Naive B cell (primary cell): ENCODE data around the gene MED12L. TPM values are rescaled to one million over a fixed set of nuclear protein-coding genes. Genes with fewer than 3 reads are reported as not detected.

Source experiments
- ATAC-seq, 2 donors: fragments of 150-1000 bp; cut with Tn5 transposase; 2 replicates each; pipeline ENCODE4 v1.10.0; 2021; ENCODE audit warnings: low read depth in 2 of 2, mild to moderate bottlenecking in 2 of 2, moderate library complexity in 2 of 2
- DNase-seq: peaks from one replicate; pipeline ENCODE4 v3.0.0; 2022
- H3K27ac Mint-ChIP-seq, 6 donors: one replicate each; pipeline ENCODE4 v1.8.0; 2020 to 2022; ENCODE audit warnings: mild to moderate bottlenecking in 6 of 6, mixed read lengths in 6 of 6, moderate library complexity in 5 of 6, inconsistent platforms in 2 of 6
- H3K27me3 Mint-ChIP-seq, 3 donors: one replicate each; pipeline ENCODE4 v1.8.0; 2021 to 2022; ENCODE audit warnings: mixed read lengths in 3 of 3, mild to moderate bottlenecking in 1 of 3
- H3K36me3 Mint-ChIP-seq, 2 donors: one replicate each; pipeline ENCODE4 v1.8.0; 2020 to 2022; ENCODE audit warnings: mixed read lengths in 2 of 2, inconsistent platforms in 1 of 2, mild to moderate bottlenecking in 1 of 2
- H3K4me1 Mint-ChIP-seq, 3 donors: one replicate each; pipeline ENCODE4 v1.8.0; 2020 to 2022; ENCODE audit warnings: mixed read lengths in 3 of 3, inconsistent platforms in 1 of 3, mild to moderate bottlenecking in 1 of 3, moderate library complexity in 1 of 3
- H3K4me3 Mint-ChIP-seq, 8 donors: one replicate each; pipeline ENCODE4 v1.8.0; 2020 to 2022; ENCODE audit warnings: mild to moderate bottlenecking in 8 of 8, mixed read lengths in 8 of 8, moderate library complexity in 8 of 8, inconsistent platforms in 2 of 8
- H3K9me3 Mint-ChIP-seq, 7 donors: one replicate each; pipeline ENCODE4 v1.8.0; 2020 to 2022; ENCODE audit warnings: mixed read lengths in 7 of 7, mild to moderate bottlenecking in 5 of 7, inconsistent platforms in 2 of 7, moderate library complexity in 1 of 7
- polyA plus RNA-seq, 6 donors: library from polyadenylated mRNA; unstranded; fragments of 300-500 nt; fragmentation: Illumina TruSeq; gene quantifications; one replicate each; pipeline ENCODE4 v1.2.3, GENCODE V29; 2021; ENCODE audit warnings: low read depth in 6 of 6

The MED12L gene
- polyA plus RNA-seq, 6 donors from 2014 or later: 0.22 to 0.23 TPM; not detected in 4

DNA sequence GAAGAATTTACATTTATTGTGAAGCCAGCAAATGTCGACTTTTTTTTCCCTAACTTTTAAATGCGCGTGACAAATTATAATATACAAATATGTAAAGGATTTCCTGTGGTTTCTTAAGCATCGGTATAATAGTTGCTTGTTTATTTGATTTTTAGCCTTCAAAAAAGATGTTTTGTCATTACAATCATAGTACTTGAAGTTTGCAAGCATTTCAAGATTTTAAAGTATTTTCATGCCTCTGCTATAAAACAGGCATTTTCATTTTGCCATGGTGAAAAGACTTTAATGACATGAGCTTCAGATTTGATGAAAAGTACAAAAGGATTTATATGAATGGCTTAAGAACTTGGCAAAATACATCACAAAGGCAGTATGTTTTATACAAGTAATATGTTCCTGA, 308.5 kb downstream of the MED12L start:
- no peak for ATAC-seq
- H3K4me3 Mint-ChIP-seq: no peak overlapping the region

DNA sequence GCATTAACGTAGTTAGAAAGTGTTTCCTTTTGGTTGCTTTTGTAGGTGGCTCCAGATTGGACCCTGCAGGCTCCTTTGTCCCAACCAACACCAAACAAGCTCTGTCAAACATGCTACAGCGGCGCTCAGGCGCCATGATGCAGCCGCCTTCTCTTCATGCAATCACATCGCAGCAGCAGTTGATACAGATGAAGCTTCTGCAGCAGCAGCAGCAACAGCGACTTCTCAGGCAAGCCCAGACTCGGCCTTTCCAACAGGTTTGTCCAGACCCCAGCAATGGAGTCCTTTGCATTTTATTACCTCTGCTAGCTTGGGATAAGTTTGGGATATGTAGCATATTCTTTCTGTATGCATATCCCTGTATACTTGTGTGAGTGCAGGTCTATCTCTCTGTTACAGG, 309.1 kb downstream of the MED12L start:
- ATAC-seq (no peak), DNase-seq (no peak)
- Mint-ChIP-seq H3K9me3 (no peaks in the 10 kb centered on the region), H3K27ac (peak overlapping the region in 1 of 6 donors; percentile 11), H3K36me3 (no peaks in the 10 kb centered on the region), H3K4me1 (peaks cover 22 to 37% (median 27%) of the 10 kb centered on the region in 3 donors), H3K27me3 (no peaks in the 10 kb centered on the region), H3K4me3 (peak overlapping the region in 1 of 8 donors; percentile 10)

More for the DNA sequence above, 308.5 kb downstream of the MED12L start:
- no peak for DNase-seq
- no peaks in the 10 kb centered on the region for H3K9me3 Mint-ChIP-seq
- no peaks in the 10 kb centered on the region for H3K36me3 Mint-ChIP-seq
- H3K4me1 Mint-ChIP-seq: peaks cover 23 to 41% (median 32%) of the 10 kb centered on the region in 3 donors
- H3K27ac Mint-ChIP-seq: no peak overlapping the region
- no peaks in the 10 kb centered on the region for H3K27me3 Mint-ChIP-seq

DNA sequence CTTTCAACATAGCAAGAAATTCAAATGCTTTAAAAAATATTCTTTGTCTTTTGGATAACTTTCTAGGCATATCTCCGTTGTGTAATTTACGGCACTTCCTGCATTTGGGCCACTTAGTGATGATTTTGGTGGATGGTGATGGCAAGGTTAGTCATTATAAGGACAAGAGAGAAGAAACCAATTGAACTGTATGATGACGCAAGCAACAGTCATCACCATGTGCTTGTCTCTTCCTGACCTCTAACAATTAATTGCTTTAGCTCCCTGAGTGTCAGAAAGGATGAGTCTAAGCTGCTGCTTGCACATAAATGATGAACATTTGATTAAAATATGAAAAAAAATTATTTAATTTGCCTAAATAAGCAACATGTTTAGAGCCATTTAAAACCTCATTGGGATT, 310.3 kb downstream of the MED12L start:
- H3K4me1 Mint-ChIP-seq: peaks cover 22 to 35% (median 28%) of the 10 kb centered on the region in 3 donors
- ATAC-seq: no peak
- no peaks in the 10 kb centered on the region for H3K27me3 Mint-ChIP-seq
- no peaks in the 10 kb centered on the region for H3K9me3 Mint-ChIP-seq
- no peak overlapping the region for H3K27ac Mint-ChIP-seq
- no peaks in the 10 kb centered on the region for H3K36me3 Mint-ChIP-seq
- no peak for DNase-seq
- no peak overlapping the region for H3K4me3 Mint-ChIP-seq

DNA sequence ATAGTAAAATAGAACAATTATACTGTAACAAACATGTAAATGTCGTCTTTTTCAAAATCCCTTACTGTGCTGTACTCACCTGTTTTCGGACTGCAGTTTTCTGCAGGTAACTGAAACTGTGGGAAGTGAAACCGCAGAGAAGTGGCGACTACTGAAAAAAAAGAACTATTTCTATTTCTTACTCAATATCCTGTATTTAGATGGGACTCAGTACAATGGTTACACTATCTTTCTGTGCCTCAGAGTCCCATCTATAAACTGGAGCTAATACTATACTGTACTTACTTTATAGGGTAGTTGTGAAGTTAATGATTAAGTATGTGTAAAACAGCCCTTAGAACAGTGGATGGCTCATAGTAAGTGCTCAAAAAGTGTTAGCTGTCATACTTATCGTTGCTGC, 313.4 kb downstream of the MED12L start:
- H3K9me3 Mint-ChIP-seq: no peaks in the 10 kb centered on the region
- H3K27me3 Mint-ChIP-seq: no peaks in the 10 kb centered on the region
- H3K27ac Mint-ChIP-seq: no peak overlapping the region
- no peak overlapping the region for H3K4me3 Mint-ChIP-seq
- no peak for DNase-seq
- peaks cover 10 to 16% (median 11%) of the 10 kb centered on the region in 3 donors for H3K4me1 Mint-ChIP-seq
- peak in 1 of 2 donors; percentile 48 for ATAC-seq
- H3K36me3 Mint-ChIP-seq: no peaks in the 10 kb centered on the region

DNA sequence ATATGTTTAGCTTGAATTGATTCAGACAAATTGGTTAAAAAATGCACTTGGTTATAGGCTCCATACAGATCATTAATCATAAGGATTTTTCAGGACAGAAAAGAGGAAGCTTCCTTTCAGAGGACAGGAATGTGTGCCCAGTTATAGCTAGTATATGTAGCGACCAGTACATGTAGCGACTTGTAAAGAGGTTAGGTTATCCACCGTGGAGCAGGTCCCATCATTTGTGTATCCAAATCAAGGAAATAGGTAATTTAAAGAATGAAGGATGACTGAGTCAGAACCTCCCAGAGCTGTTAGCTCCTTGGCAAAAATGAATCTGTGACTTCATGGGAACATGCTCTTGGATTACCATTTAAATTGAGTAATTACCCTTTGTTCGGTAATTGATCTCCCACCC, 314.9 kb downstream of the MED12L start:
- H3K4me3 Mint-ChIP-seq: no peak overlapping the region
- H3K9me3 Mint-ChIP-seq: no peaks in the 10 kb centered on the region
- no peaks in the 10 kb centered on the region for H3K27me3 Mint-ChIP-seq
- peaks cover 10 to 13% (median 11%) of the 10 kb centered on the region in 3 donors for H3K4me1 Mint-ChIP-seq
- no peak overlapping the region for H3K27ac Mint-ChIP-seq
- ATAC-seq: no peak
- no peak for DNase-seq
- no peaks in the 10 kb centered on the region for H3K36me3 Mint-ChIP-seq

DNA sequence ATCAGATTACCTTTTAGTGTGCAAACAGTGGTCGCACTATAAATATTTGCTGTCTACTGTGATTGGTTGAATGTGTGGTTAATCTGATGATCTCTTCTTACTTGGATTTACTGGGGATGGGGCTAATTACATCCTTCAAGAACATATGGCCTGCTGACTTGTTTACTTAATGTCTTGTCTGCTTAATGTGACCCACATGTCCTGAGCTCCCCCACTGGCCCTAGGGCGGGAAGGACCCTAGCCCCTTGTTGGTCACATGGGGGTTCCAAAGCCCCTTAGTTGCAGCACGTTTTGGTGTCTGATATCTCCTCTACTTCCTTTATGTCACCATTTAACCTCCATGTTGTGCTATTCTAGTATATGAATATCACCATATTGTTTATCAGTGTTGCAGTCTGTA, 316.9 kb downstream of the MED12L start:
- DNase-seq (no peak), ATAC-seq (no peak)
- no peaks in the 10 kb centered on the region for H3K36me3 Mint-ChIP-seq
- no peak overlapping the region for H3K27ac Mint-ChIP-seq
- peaks cover 5 to 7% (median 6%) of the 10 kb centered on the region in 3 donors for H3K4me1 Mint-ChIP-seq
- no peaks in the 10 kb centered on the region for H3K27me3 Mint-ChIP-seq
- peak overlapping the region in 1 of 8 donors; percentile 66 for H3K4me3 Mint-ChIP-seq
- H3K9me3 Mint-ChIP-seq: no peaks in the 10 kb centered on the region

DNA sequence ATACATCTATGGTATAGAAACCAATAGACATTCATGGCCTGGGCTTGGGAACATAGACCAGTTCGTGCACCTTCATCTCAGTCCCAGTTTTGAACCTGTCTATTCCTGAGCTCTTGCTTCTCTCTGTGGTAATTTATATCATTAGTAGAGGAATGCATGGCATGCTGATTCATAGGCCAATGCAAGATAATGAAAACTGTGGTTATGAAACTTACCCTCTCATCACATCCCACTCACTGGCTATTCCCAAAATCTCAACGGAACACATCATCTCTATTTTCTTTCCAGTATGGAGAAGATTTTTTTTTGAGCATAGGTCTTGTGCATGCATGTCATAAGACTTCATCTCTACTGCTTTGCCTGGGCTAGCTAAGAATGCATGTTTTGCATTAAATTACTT, 317.8 kb downstream of the MED12L start:
- H3K4me3 Mint-ChIP-seq: no peak overlapping the region
- no peak overlapping the region for H3K27ac Mint-ChIP-seq
- no peaks in the 10 kb centered on the region for H3K9me3 Mint-ChIP-seq
- no peaks in the 10 kb centered on the region for H3K36me3 Mint-ChIP-seq
- DNase-seq (no peak), ATAC-seq (no peak)
- no peaks in the 10 kb centered on the region for H3K27me3 Mint-ChIP-seq
- peaks cover 5 to 7% (median 6%) of the 10 kb centered on the region in 3 donors for H3K4me1 Mint-ChIP-seq

DNA sequence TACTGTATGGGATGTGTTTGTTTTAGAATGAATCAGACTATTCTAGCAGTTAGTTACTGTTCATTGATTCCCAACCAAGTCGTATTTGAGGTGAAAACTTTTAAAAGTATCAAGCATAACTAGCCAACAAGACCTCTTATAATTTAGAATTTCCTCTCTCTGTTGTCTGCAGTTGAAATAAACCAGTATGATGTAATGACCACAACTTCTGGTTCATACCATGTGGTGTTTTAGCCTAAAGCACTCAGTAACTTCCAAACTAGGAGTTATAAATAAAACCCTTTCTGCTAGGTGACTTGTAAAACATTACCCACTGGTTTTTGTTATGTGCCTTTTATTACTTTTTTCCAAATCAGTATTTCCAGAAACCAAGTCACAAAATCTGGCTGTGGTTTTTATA, 318.9 kb downstream of the MED12L start:
- H3K4me1 Mint-ChIP-seq: peaks cover 2 to 5% (median 4%) of the 10 kb centered on the region in 3 donors
- no peaks in the 10 kb centered on the region for H3K9me3 Mint-ChIP-seq
- H3K27ac Mint-ChIP-seq: no peak overlapping the region
- DNase-seq (no peak), ATAC-seq (no peak)
- H3K36me3 Mint-ChIP-seq: no peaks in the 10 kb centered on the region
- no peak overlapping the region for H3K4me3 Mint-ChIP-seq
- no peaks in the 10 kb centered on the region for H3K27me3 Mint-ChIP-seq

DNA sequence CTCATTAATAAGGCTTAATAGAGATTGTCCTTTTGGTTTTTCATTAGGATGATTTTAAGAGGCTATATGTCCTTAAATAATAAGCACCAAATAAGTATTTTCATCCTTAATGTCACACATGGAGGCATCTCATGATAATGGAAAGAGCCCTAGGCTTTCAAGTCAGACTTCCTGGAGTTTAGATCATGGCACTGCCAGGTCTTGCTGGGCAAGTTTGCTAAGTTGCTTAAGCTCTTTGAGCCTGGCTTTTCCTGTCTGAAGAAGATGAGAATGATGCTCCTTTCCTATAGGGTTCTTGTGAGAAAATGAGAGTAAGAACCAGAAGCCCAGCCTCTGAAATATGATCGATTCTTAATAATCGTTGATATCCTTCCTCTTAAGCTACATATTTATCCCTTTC, 322.5 kb downstream of the MED12L start:
- Mint-ChIP-seq H3K4me3 (no peak overlapping the region), H3K4me1 (no peaks in the 10 kb centered on the region), H3K36me3 (no peaks in the 10 kb centered on the region), H3K9me3 (peaks cover 0 to under 1% (median 0%) of the 10 kb centered on the region in 7 donors), H3K27ac (no peak overlapping the region), H3K27me3 (no peaks in the 10 kb centered on the region)
- DNase-seq (no peak), ATAC-seq (no peak)

DNA sequence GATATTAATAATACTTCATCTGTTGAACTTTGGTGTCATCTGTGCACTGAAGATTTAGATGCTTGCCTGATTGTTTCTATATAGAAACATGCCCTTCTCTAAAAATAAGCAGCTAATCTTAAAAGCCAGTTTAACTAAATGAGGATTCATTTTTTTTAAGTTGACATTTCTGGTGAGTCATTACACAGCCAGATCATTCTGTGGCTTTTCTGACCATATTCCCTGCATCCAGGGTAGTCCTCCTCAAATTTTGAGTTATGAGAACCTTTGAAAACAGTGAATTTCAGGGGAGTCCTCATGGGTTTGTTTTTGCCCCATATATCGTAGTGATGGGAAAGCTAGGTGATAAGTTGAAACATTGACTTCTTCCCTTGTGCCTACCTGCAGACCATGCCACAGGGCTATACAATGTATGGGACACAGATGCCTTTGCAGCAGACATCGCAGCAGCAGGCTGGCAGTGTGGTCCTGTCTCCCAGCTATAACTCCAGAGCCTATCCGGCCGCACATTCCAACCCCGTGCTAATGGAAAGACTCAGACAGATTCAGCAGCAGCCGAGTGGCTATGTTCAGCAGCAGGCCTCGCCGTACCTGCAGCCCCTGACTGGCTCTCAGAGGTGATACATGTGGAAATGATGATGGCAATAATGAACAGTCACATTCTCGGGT, 325.6 kb downstream of the MED12L start:
- ATAC-seq (no peak), DNase-seq (no peak)
- Mint-ChIP-seq H3K4me3 (no peak overlapping the region), H3K4me1 (no peaks in the 10 kb centered on the region), H3K27me3 (no peaks in the 10 kb centered on the region), H3K36me3 (no peaks in the 10 kb centered on the region), H3K9me3 (peaks cover 0 to 4% (median 0%) of the 10 kb centered on the region in 7 donors), H3K27ac (no peak overlapping the region)

DNA sequence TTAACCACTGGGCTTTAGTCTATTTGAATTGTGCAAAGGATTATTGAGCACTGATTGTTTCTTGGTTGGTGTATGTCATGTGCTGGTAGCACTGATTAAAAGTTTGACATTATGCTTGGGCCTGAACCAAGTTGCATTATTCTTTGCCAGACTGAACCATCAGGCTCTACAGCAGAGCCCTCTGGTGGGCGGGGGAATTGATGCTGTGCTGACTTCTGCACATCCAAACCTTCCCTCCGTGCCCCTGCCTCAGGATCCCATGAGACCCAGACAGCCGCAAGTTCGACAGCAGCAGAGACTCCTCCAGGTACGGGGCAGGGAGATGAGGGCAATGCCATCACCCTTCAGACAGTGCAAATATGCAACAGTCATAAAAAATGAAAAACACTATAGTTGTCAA, 327.5 kb downstream of the MED12L start:
- Mint-ChIP-seq H3K9me3 (peaks cover 0 to 4% (median 0%) of the 10 kb centered on the region in 7 donors), H3K27ac (peak overlapping the region in 1 of 6 donors; percentile 62), H3K4me1 (no peaks in the 10 kb centered on the region), H3K4me3 (no peak overlapping the region), H3K27me3 (no peaks in the 10 kb centered on the region), H3K36me3 (no peaks in the 10 kb centered on the region)
- ATAC-seq (no peak), DNase-seq (no peak)

DNA sequence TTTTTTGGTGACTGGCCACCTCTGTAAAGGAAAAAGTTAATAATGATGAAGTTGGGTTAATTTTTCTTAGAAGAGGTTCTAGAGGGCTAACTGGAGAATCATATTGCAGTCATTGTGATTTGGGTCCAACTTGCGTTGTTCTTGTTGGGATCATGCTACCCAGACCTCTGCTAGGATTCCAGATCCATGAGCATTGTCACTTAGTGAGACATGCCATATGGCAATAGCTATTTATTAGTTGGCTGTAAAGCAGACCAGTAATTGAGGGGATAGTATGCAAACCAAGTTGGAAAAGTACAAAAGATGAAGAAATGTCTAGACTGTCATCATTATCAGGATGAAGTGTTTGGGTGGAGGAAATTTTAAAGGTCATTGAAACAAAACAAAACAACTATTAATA, 329.8 kb downstream of the MED12L start:
- H3K27ac Mint-ChIP-seq: no peak overlapping the region
- ATAC-seq (no peak), DNase-seq (no peak)
- no peaks in the 10 kb centered on the region for H3K4me1 Mint-ChIP-seq
- H3K36me3 Mint-ChIP-seq: no peaks in the 10 kb centered on the region
- H3K27me3 Mint-ChIP-seq: no peaks in the 10 kb centered on the region
- peaks cover 0 to 4% (median 0%) of the 10 kb centered on the region in 7 donors for H3K9me3 Mint-ChIP-seq
- H3K4me3 Mint-ChIP-seq: no peak overlapping the region

DNA sequence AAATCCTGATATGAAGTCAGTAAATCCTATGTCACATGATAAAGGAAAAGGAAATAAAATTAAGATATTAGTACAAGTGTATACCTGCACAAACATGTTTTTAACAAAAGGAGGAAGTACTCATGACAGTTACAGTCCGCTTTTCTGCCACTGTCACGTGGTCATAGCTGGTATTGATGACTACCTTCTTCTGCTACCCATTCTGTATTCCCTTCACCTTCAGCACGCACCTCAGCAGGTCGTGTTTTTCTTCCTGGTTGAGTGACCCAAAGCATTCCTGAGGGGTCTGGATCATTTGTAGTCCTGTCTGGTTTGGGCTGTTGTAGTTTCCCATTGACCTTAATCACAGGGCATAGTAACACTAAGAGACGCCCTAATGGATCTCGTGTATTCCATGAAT, 334.3 kb downstream of the MED12L start:
- Mint-ChIP-seq H3K27me3 (no peaks in the 10 kb centered on the region), H3K4me1 (peaks cover 0 to 2% (median 0%) of the 10 kb centered on the region in 3 donors), H3K4me3 (peak overlapping the region in 1 of 8 donors; percentile 61), H3K9me3 (peaks cover 0 to 2% (median 0%) of the 10 kb centered on the region in 7 donors), H3K27ac (peak overlapping the region in 1 of 6 donors; percentile 73), H3K36me3 (no peaks in the 10 kb centered on the region)
- ATAC-seq: no peak
- no peak for DNase-seq

DNA sequence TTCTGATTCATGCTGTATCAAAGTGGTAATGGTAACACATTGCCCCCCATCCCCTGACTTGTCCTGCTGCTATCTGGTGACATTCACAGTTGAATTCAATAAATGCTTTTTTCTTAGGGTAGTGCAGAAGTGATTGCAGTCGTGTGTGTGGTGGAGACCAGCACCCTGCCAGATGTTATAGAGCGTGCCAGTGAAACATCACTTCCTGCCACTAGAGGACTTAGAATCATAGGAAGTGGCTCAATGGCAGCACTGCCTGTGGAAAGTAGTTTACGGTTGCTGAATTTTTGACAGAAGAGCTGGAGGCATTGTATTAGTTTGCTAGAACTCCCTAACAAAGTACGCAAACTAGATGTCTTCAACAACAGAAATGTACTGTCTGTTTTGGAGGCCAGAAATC, 336.5 kb downstream of the MED12L start:
- DNase-seq (no peak), ATAC-seq (peak in 1 of 2 donors; percentile 40)
- no peak overlapping the region for H3K27ac Mint-ChIP-seq
- H3K4me3 Mint-ChIP-seq: no peak overlapping the region
- no peaks in the 10 kb centered on the region for H3K27me3 Mint-ChIP-seq
- no peaks in the 10 kb centered on the region for H3K36me3 Mint-ChIP-seq
- peaks cover 10 to 12% (median 11%) of the 10 kb centered on the region in 3 donors for H3K4me1 Mint-ChIP-seq
- peaks cover 0 to 2% (median 0%) of the 10 kb centered on the region in 7 donors for H3K9me3 Mint-ChIP-seq
